Superior temporal gyrus (tissue), 1 donor: ENCODE measurements around the gene SMTNL2.
A peak's percentile ranks its signal among the peaks of the same experiment; 100 is the strongest.

Experiments
- DNase-seq: peaks from one replicate; pipeline ENCODE4 v3.0.0-alpha.2; 2016; ENCODE audit errors: extremely low spot score

The SMTNL2 gene

DNA sequence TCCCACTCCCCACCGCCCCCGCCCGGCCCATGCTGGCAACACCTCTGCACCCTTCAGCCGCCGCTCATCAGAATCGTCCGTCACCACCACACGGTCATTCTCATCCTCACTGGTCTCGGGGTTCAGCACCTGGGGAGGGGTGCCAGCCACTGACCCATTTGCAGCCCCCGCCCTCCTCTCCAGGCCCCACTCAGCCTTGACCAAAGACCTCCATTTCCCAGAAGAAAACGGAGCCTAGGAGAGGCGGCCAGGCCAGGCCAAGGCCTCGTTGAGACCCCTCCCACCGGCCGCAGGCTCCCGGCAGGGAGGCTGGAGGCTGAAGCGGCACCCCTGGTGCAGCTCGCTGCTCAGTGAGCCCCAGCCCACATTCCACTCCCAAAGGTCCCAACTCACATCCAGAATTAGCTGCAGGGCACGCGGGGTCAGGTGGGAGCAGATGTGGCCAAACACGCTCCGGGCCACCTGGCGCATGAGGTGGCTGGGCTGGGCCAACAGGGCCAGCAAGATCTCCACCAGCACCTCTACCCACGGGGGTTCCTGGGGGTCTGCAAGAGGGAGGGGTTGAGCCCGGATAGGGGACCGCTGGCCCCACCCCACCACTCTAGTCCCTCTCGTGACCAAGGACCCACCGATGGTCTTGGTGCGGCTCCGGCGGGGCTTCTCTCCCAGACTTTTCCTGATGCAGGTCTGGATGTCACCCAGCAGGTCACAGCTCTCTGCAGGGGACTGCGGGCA is 38.9 kb upstream of the SMTNL2 start:
- no peak for DNase-seq

DNA sequence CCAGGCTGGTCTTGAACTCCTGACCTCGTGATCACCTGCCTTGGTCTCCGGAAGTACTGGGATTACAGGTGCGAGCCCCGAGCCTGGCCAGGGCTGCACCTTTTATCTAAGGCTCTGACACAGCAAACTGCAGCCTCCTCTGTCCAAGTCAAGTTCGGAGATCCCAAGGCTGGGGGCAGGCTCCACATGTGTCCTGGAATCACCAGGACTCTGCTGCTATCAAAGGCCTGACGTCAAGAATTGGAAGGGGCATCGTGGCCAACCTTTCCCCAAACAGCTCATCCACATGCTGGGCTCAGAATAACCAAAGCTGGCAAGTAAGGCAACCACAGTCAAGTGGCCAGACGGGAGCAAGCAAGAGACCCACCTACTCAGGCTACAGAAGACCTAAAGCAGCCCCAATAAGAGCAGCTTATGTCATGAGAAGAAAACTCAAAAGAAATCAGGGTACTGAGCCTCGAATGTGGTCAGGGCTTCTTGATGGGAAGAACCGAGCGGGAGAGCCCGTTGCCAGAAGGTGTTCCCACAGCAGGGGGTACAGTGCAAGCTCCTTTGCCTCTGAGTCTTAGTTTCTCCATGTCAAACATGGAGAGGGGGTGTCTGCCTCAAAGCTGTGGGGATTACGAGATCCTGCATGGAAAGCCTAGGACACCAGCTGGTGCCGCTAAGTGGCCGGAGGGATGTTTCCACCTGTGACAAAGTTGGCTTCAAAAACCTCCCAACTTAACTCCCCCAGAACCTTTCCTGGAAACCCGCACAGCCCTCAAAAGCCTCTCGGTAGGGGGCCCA is 37.0 kb upstream of the SMTNL2 start:
- no peak for DNase-seq

DNA sequence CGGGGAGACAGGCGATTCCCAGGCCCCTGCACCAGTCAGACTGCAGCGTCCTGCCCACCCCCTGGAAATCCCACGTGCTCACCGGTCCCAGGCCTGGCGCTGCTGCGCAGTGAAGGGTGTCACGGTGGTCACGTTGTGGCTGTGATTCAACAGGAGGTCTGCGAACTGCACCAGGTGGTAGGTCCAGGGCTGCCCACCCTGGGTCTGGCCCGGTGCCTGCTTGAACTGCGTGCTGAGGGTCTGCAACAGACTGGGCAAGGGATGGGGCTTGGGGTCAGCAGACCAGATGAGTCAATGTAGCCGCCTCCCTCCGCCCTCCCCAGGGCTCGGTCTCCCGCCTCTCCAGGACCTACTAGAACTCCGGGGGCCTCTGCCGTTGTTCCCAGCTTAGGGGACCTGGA is 36.3 kb upstream of the SMTNL2 start:
- DNase-seq: no peak

DNA sequence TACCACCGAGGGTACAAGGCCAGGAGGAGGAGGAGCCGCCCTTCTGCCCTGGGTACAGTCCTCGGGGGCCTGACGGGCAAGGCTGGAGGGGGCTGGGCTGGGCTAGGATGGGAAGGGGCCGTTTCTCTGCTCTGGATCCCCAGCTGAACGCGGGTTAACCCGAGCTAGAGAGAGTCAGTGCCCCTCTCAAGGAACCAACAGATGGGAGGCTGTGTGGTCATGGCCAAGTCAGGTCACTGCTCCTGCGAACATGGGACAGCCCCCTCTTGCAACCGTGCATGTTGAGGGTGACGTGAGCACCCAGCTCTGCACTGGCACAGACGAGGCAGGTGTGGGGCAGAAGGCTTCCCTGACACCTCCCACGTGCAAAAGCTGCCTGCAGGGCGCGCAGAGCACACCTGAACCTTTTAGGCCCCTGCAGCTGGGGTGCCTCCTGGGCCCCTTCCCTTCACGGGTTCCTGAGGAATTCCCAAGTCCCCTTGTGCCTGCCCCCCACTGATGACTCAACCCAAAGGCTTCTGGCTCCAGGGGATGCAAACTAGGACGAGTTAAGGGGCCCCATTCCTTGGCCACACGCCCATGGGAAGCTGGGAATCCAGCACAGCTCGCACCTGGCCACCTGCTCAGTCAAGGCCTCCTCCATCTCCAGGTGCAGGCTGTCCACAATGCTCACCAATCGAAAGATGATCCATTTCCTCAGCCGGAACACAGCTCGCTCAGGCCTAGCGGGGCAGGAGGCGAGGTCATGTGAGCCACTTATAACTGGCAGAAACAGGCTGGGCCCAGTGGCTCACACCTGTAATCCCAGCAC is 35.4 kb upstream of the SMTNL2 start:
- no peak for DNase-seq

DNA sequence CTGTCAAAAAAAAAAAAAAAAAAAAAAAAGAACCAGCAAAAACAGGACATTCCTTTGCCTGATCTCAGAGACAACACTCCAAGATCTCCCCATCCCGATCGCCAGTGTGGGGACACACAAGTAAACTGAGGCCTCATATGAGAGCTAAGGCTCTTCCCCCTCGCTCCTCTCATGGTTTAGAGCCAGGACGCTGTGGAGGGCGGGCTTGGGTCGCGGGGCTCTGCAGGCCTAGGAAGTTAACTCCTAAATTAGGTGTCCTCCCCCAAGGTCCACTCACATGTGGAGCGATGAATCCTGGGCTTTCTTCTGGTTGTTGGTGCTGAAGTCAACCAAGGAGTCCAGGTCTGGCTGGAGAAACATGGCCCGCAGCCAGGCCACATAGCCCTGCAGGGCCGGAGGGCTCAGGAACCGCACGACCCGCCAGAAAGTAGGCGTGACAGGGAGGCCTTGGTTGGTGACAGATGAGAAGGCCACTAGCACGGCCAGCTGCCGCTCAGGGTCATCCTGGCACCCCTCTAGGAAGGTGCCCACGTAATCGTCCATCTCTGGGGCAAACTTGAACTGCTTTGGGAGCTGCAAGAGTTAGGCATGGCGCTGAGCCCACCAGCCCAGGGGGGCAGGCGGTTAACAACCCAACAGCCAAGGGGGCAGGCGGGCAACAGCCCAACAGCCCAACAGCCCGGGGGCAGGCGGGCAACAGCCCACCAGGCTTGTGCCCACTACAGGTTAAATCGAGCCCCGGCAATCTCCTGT is 34.4 kb upstream of the SMTNL2 start:
- DNase-seq: no peak

DNA sequence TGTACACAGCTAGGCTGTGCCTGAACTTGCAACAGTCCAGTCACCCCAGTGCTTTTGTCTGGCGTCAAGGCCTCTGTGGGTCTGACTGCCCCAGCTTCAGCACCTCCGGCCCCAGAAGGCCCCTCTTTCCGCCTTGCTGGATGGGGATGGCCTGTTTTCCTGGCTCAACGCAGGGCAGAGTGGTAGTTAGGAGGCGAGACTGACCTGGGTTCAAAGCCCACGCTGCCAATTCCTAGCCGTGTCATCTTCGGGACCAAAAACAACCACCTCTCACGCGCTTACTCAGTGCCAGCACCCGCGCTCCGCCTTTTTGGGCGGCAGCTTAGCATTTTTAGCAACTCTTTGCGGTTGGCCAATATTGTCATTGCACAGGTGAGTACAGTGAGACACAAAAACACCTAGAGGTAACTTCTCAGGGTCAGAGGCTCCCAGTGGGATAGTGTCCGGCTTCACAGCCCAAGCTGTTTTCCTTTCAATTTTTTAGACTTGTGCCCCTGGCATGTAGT is 33.7 kb upstream of the SMTNL2 start:
- no peak for DNase-seq

DNA sequence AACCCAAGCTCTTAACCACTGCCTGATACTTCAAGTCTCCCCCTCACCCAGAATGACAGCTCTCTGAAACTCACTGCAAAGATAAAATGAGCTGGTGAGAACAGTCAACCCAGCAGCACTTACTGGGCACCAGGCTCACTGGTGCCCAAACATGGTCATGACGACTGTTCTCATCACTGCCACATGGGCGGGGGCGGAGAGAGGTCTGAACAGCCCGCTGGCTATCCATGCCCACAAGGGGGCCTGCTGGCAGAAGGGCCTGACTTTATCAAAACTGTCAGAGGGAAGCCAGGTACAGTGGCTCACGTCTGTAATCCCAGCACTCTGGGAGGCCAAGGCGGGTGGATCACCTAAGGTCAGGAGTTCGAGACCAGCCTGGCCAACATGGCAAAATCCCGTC is 33.2 kb upstream of the SMTNL2 start:
- DNase-seq: no peak

DNA sequence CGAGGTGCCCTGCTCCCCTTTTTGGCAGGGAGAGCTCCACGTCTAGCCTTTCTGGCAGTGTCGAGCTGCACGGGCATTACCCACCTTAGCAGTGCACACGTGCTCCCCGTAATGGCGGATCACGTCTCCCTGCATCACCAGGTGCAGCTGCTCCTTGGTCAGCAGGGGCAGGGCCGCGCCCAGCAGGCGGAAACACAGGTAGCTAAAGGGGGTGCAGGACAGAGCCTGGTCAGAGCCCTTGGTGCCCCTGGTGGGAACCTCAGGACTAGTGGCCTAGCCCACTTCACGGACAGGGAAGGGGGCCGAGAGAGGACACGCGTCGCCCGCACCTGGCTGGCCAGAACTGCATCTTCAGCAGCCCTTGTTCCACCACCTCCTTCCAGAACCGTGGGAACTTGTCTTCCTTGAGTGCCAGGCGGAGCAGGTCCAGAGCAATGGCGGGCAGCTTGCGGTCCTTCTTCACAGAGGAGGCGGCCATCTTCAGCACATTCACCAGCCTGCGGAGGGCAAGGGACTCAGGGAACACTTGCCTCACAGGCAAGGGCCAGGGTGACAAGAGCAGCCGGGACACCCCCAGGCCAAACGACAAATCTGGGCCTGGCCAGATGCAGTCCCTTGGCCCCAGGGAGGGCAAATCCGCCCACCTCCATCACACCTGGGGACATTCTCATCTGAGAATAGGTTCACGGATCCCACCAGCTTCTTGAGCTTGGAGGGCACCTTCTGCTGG is 32.4 kb upstream of the SMTNL2 start:
- DNase-seq: no peak

DNA sequence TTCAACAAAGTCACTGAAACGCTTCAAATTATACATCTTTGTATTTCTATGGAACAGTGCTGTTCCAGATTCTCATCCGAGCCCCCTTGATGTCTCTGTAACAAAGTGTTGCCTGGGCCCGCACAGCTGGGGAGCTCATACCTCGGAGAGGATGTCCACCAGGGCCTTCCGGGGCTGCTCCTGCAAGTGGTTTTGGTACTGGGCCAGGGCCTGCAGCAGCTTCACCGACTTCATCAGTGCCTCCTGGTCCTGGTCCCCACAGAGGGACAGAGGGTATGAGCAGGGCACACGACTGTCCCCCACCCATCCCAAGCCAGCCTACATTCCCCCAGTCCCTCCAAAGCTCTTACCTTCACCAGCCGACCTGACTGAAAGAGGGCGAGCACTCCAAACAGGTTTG is 30.7 kb upstream of the SMTNL2 start:
- no peak for DNase-seq

DNA sequence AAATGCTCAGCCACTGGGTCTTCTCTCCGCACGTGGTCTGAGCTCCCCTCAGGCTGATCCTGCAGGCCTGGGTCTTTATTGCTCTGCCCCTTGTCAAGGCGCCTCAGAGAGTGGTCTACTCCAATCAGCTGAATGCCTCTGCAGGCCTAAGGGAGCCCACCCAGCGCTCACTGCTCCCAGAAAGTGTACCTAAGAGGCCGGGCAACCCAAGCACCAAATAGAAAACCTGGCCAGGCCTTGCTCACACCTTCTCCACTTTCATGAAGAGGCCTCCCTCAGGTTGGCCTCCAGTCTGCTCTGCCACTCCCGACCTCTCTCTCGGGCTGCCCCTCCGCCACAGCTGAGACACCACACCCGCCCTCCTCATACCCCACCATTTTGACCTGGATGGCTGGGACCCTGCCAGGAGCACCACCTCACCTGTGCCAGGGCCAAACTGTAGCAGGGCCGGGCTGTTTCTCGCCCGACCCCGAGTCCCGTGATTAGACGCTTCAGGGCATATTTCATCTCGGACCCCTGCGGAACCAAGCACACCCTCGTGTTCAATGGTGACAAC is 29.8 kb upstream of the SMTNL2 start:
- no peak for DNase-seq

DNA sequence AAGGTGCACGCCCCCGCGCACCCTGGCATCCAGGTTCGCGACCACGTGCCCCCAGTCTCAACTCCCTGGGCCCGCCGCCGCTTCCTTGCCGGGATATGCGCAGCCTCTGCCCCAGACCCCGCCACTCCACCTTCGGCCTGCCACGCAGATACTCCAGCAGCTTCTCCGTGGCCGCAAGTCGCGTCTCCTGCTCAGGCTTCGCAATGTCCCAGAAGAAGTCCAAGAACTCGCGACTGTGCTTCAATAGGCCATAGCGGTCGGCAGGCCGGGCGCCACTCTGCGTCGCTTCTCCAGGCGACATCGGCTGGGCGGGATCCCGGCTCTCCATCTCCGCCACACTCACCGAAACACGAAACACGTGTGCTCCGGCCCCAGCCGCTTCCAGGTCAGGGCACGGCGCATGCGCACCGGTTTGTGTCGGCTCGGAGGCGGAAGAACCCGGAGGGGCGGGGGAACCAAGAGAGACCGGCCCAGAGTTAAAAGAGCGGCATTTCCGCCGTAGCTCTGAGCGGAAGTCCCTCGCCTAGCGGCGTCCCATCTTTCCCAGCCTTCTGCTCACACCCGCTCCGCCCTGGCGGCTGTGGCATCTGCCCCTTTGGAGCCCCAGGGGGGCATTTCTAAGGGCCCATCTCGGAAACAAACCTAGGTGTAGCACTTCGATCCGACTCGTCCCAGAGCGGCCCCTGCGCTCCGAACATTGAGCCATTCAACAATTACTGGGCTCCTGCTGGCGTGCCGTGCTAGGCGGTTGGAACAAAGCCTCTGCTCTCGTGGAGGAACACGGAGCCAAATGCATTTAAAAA is 29.1 kb upstream of the SMTNL2 start, which contains the start of gene MYBBP1A:
MYBBP1A (minus strand) TSS at position 388 of the 803 bp plus-strand sequence; CDS start at position 328, 60 bp downstream.
- peak; percentile 97 for DNase-seq

DNA sequence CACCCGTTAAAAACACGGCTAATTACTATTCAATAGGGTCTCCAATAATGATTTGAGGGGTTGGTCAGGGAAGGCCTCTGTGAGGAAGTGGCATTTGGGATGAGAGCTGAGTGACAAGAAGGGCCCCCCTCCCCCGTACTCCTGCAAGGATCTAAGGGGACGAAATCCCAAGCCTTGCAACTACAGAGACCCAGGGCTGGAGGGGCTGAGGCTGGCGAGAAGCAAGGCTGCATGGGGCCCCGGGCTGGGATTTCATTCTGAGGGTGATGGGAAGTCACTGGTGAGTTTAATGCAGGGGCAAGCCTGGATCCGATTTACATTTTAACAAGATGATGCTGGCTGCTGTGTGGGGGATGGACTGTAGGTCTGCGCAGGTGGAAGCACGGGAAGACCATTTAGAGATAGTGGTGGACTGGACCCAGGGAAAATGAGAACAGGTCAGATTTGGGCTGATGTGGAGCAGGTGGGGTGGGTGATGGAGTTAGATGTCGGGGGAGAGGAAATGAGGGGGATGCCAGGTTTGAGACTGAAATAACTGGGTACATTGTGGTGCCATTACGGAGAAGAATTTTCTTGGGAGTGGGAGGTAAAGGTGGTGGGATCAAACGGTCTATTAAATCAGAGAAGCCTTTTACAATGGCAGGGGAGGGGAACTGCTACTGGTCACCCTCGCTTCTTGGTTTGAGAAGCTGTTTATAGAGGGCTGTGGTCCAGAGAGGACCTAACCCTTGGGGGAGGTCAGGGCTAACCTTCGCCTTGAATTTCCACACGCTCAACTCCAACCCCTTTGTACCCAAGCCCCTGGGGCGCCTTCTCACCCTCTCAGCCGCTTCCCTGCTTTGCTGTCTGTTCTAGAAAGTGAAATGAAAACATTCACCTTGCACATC is 28.2 kb upstream of the SMTNL2 start:
- DNase-seq: no peak

DNA sequence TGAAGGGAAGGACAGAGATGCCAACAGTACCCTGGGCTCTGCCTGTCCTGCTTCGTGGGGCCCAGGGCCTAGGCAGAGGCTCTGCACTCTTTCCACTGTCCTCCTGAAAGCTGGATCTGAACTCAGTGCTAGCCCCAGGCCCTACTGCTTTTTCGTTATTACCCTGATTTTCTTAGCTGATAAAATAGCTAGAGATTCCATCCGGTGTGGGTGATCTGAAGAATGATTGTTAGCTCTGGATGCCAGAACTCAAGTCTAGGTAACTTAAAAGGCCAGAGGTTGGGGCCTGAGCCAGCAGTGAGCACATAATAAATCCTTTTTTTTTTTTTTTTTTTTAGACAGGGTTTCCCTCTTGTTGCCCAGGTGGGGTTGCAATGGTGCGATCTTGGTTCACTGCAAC is 27.3 kb upstream of the SMTNL2 start:
- no peak for DNase-seq

DNA sequence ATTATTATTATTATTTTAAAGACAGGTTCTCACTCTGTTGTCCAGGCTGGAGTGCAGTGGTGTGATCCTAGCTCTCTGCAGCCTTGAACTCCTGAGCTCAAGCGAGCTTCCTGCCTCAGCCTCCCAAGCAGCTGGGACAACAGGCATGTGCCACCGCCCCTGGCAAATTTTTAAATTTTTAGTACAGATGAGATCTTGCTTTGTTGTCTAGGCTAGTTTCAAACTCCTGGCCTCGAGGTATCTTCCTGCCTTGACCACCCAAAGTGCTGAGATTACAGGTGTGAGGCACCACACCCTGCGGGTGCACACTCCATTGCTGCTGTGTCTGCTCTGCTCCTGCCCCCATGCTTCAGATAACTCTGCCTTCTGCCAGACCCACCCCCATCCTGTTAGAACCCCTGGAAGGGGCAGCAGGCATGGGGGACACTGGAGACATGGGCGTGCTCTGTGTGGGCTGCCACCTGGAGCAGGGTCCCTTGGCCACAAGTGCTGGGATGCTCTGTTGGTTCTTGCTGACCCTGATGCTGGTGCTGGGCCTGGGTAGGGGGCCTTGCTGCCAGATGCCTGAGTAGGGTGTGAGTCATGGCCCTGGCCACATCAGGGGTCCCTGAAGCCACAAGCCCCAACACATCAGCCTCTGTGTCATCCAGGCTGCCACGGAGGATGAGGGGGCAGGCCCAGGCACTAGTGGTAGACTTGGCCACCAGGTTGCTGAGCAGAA is 26.5 kb upstream of the SMTNL2 start:
- no peak for DNase-seq

DNA sequence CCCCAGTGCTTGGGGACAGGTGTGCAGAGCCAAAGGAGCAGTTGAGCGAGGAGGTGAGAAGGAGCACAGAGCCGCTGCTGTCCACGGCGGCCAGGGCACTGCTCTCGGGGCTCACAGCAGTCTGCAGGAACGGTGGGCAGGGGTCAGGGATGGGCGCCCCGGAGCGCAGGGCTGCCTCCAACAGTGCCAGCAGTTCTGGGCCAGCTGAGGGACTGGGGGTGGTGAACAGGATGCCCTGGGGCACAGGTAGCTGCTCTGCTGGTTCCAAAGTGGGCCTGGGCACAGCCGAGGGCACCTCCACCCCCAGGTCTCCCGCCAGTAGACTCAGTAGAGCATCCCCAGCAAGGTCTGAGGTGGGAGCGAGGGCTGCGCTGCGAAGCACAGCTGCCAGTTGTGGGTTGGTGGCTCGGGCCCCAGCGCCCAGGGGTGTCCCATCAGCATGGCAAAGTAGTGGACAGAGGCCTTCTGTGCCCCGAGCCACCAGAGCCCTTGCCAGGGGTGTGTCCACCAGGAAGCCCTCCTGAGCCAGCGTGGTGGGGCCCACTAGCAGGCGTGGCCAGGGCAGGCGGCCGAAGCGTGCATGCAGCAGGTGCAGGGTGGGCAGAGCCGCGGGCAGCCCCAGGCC is 25.9 kb upstream of the SMTNL2 start:
- DNase-seq: no peak

DNA sequence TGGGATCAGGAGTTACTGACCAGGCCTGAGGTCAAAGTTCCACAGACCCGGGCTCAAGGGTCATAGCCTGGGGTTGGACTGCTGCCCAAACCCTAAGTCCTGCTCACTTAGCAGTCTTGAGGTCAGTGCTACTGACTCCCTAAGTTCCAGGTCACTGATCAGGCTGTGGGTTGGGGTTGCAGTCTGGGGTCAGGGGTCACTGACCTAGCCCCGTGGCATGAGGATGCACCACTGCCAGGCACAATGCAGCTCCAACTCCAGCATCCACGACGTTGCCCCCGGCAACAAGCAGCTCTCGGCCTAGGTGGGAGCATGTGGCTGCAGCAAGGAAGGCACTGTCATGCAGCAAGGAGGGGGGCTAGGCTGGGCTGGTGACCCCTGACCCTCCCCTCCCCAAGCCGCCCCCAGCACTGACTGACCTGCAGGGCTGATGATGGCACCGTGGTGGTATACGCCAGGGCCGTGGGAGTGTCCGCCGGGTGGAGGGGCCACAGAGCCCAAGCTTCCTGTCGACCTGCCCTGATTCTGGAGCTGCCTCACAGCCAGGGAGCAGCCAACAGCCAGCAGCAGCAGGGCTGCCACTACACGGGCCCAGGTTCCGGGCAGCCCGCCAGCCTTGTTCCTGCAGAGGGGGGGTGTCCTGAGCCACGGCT is 25.1 kb upstream of the SMTNL2 start:
- DNase-seq: no peak

DNA sequence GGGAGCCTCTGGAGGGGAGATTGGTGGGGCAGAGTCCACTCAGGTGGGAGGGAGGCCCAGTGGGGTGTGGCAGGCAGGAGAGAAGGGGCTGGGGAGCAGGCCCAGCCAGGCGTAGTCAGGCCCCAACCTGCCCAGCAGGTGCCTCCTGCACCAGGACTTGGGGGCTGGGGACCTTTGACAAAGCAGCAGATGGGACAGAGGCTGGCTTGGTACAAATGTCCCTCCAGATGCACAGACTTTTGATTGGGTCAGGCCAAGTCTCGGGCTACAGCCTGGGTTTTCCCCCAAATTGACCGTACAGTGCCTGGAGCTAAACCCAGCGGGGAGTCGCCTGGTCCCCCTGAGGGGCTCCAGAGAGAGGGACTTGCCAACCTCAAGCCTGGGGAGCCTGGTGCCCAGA is 24.4 kb upstream of the SMTNL2 start:
- no peak for DNase-seq
